GM12864 (cell line): ENCODE data around the gene GRHPR.
A peak's percentile ranks its signal among the peaks of the same experiment; 100 is the strongest.
"Not testable (repeated sequence)": the region's sequence is repeated elsewhere in the genome, so short reads cannot be mapped to it uniquely, and the experiment has no call there.

Experiments used
- DNase-seq: peaks from one replicate; pipeline ENCODE4 v3.0.0-alpha.2; 2011; ENCODE audit warnings: low read depth
- H3K4me3 ChIP-seq: 2 replicates; pipeline ENCODE4 v1.5.1; 2011; ENCODE audit warnings: mild to moderate bottlenecking, low read depth, low read length, control low read depth
- TF ChIP-seq, protein P1 (sequence below): IDR thresholded peaks from 2 replicates; pipeline ENCODE4 v1.5.1; 2011; ENCODE audit warnings: low read depth, mild to moderate bottlenecking, moderate library complexity, low read length, control low read depth, inconsistent platforms; ENCODE audit errors: missing control alignments

Gene GRHPR

DNA sequence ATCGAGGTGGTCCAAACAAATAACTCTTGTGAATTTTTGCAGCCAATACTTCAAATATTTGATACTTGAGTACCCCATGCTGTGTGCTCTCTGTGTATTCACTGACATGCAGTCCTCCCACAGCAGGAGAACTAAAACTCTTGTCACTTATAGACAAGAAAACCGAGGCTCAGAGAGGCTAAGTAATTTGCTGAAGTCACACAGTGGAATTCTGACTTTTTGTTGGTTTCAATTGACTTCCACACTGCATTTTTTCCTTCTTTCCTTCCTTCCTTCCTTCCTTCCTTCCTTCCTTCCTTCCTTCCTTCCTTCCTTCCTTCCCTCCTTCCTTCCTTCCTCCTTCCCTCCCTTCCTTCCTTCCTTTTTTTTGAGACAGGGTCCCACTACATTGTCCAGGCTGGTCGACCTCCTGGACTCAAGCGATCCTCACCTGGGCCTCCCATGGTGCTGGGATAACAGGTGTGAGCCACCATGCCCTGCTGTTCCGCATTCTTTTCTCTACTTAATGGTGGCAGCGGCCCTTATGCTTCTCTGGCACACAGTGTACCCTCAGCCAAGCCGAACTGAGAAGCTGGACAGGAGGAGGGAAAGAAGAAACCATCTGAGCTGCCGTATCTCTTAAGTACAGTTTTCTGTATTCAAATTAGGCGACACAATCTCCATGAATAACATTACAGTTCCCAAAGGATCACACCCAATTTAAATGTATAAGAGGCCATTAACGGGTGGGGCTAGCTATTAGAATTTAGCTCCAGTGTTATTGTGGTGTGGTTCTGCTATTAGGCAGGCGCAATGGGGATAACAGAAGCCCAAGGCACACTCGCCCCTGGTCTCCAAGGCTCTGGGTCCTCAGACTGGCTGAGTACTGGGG, 38.4 kb upstream of the GRHPR start:
- no peak for DNase-seq
- TF ChIP-seq, protein P1, sequence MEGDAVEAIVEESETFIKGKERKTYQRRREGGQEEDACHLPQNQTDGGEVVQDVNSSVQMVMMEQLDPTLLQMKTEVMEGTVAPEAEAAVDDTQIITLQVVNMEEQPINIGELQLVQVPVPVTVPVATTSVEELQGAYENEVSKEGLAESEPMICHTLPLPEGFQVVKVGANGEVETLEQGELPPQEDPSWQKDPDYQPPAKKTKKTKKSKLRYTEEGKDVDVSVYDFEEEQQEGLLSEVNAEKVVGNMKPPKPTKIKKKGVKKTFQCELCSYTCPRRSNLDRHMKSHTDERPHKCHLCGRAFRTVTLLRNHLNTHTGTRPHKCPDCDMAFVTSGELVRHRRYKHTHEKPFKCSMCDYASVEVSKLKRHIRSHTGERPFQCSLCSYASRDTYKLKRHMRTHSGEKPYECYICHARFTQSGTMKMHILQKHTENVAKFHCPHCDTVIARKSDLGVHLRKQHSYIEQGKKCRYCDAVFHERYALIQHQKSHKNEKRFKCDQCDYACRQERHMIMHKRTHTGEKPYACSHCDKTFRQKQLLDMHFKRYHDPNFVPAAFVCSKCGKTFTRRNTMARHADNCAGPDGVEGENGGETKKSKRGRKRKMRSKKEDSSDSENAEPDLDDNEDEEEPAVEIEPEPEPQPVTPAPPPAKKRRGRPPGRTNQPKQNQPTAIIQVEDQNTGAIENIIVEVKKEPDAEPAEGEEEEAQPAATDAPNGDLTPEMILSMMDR = no peak
- no peak overlapping the region for H3K4me3 ChIP-seq

DNA sequence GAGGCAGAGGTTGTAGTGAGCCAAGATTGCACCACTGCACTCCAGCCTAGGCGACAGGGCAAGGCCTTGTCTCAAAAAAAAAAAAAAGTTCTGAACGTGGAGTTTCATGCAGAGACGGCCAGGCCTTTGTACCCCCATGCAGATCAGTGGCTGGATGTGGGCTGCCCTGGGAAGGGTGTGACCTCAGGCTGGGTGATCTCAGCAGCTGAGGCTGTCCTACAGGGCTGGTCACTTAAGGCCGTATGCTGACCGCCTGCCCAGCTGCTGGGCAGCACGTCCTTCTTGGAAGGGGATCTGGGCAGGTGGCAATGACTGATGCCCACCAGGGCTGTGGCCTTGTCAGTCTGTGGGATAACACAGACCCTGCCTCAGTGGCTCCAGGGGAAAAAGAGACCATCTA, 37.2 kb upstream of the GRHPR start:
- no peak overlapping the region for H3K4me3 ChIP-seq
- TF ChIP-seq, protein P1 = no peak
- DNase-seq = no peak

DNA sequence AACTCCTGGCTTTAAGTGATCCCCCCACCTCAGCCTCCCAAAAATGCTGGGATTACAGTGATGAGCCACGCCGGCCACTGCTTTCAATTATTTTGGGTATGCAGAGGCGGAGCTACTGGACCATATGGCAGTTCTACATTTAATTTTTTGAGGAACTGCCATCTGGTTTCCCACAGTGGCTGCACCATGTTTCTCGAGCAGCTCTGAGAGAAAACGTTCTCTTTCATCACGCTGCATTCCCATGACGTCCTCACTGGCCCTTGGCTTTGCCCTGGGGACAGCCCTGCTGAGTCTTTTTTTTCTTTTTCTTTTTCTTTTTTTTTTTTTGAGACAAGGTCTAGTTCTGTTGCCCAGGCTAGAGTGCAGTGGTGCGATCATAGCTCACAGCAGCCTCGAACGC, 35.5 kb upstream of the GRHPR start:
- TF ChIP-seq, protein P1 = no peak
- DNase-seq = no peak
- no peak overlapping the region for H3K4me3 ChIP-seq

DNA sequence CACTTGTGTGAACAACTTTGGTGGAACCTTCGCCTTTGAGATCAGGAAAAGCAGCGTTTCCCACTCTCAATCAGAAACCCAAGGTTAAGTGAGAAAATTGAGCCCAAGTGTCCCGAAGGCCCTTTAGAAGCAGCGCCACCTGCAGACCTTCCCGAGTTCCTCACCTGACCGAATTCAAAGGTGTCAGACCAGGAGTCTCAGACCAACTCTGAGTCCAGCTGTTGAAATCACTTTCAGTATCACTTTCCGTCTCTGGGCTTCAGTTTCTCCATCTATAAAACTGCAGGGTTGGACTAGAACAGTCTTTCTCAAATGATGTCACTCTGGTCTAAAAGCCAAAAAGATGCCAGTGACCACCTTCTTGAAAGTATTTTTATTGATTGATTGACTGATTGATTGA, 31.7 kb upstream of the GRHPR start:
- peak; percentile 92 for DNase-seq
- H3K4me3 ChIP-seq = no peak overlapping the region
- TF ChIP-seq, protein P1 = peak; percentile 81

DNA sequence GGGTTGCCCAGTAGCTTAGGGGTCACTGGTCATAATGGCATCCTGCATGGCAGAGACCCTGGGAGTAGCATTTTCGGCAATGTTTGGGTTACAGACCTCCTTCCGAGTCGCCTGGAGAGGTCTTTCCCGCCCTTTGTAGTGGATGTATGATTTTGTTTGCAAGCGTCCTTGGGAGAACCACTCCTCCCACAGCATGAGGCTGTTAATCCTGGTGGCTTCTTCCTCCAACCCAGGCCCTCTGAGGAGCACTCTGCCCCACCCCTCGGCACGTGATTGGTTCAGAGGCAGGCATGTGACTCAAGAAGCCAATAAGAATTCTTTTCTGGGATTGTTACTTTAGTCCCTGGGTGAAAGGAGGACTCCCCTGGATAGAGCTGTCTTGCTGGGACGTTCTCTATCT, 30.2 kb upstream of the GRHPR start:
- no peak for DNase-seq
- H3K4me3 ChIP-seq = no peak overlapping the region
- TF ChIP-seq, protein P1 = no peak

DNA sequence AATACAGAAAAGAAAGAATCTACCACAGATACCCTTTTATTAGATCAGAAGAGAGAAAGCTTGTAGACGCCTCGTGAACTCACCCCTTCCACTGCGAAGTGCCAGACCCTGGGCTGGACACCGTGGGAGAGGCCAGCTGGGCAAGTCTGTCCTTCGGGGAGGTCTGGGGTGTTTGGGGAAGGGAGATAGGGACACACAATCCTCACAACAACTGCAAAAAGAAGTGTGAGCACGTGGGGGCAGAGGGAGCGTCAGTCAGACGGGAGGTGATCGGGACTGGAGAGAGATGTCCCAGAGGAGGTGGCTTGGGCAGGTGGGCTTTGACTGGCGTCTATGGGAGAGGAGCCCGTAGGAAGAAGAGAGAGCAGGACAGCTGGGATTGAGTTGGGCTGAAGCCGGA, 27.3 kb upstream of the GRHPR start:
- no peak overlapping the region for H3K4me3 ChIP-seq
- TF ChIP-seq, protein P1 = no peak

DNA sequence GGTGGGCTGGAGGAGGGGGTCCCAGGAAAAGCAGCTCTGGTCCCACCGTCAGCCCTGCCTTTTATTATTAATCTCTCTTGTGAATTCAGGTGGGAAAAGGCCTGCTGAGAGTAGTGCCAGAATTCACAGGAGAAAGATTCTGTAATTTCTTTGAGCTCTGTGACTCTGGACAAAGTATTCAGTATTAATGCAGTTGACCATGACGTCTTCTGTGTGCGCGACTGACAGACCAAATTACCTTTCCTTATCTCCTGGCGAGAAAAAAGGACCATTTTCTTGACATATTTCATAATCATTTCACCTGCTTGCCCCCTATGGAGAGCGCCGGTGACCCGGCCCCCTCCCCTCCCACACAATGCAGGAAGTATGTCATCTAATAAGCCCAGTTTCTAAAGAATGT, 26.8 kb upstream of the GRHPR start:
- H3K4me3 ChIP-seq = no peak overlapping the region
- no peak for DNase-seq
- TF ChIP-seq, protein P1 = no peak

More for the DNA sequence above, 27.3 kb upstream of the GRHPR start:
- no peak for DNase-seq

DNA sequence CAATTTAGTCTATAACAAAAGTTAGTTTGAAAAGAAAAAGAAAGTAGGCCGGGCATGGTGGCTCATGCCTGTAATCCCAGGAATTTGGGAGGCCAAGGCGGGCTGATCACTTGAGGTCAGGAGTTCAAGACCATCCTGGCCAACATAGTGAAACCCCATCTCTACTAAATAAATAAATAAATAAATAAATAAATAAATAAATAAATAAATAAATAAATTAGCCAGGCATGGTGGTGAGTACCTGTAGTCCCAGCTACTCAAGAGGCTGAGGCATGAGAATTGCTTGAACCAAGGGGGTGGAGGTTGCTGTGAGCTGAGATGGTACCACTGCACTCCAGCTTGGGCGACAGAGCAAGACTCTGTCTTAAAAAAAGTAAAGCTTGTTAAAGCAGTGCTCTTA, 24.5 kb upstream of the GRHPR start:
- H3K4me3 ChIP-seq, DNase-seq: not testable (repeated sequence)
